H1 (cell line): ENCODE measurements around the gene SS18. TPM values are rescaled to one million over a fixed set of nuclear protein-coding genes. Genes with fewer than 3 reads are reported as not detected.

Source experiments
- BRCA1 ChIP-seq: IDR thresholded peaks from 2 replicates; pipeline ENCODE4 v1.6.1; 2012; ENCODE audit warnings: low read depth, low read length, improper control_type of control experiment
- HDAC6 ChIP-seq: IDR thresholded peaks from one replicate; pipeline ENCODE4 v1.7.1; 2012; ENCODE audit warnings: low read depth, mild to moderate bottlenecking, inconsistent platforms, low read length, moderate library complexity
- polyA plus RNA-seq, 7 experiments: library from polyadenylated mRNA; depleted of rRNA in 3 of 7; stranded (reverse) in 5 of 7; unstranded in 2 of 7; fragments of >200 nt in 5 of 7; fragments of 200-250 nt in 2 of 7; gene quantifications; 1 replicate in 5 of 7; 2 replicates in 1 of 7; 4 replicates in 1 of 7; pipeline versions ENCODE4 v1.2.1 to v1.2.3, GENCODE V29; 2011 to 2013; ENCODE audit warnings: missing spikeins in 2 of 7, mixed read lengths in 2 of 7
- total RNA-seq: library from RNA; stranded (reverse); fragmentation: NEBNext Ultra II Directional; extraction: Animal tissue kit (Norgen Biotek cat#: 25700); gene quantifications from 2 replicates; pipeline ENCODE4 v1.2.1, GENCODE V29; 2021
- TF ChIP-seq, protein P1 (sequence below): fragments of 300-600 bp; sonication (generic); IDR thresholded peaks from 2 replicates; pipeline ENCODE4 v1.7.1; 2012; ENCODE audit warnings: low read length, moderate library complexity, mild to moderate bottlenecking, inconsistent platforms; ENCODE audit not compliant: insufficient replicate concordance

SS18 gene
- total and polyA plus RNA-seq, 2 of the 8 experiments (the other 6 are each of a cell fraction or from before 2014, with no cell fraction given) = 83.5 to 106 TPM

DNA sequence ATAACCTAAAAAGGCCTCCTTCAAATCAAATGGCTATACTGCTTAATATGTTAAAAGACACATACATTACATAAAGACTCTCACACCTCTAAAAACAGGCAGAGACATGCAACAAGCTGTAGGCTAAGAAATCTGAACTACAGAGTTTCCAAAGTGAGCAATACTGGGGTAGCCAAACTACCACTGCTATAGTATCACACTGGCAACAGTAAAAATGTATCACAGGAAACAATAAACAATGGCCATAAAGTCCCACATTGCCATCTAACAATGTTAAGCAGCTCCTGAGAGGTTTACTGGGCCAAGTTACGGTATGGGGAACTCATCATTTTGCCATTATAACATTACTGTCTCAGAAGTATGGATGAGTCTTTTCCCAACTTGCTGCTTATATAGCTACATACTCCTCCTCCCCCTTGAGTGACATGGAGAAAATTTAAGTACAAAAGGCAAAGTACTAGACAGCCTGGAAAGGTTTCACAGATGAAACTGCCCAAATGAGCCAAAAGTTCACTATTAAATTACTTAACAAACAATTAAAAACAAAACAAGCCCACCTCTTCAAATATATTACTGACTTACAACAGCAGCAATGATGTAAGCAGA, 50.3 kb downstream of the SS18 start (continued):
- TF ChIP-seq, protein P1, sequence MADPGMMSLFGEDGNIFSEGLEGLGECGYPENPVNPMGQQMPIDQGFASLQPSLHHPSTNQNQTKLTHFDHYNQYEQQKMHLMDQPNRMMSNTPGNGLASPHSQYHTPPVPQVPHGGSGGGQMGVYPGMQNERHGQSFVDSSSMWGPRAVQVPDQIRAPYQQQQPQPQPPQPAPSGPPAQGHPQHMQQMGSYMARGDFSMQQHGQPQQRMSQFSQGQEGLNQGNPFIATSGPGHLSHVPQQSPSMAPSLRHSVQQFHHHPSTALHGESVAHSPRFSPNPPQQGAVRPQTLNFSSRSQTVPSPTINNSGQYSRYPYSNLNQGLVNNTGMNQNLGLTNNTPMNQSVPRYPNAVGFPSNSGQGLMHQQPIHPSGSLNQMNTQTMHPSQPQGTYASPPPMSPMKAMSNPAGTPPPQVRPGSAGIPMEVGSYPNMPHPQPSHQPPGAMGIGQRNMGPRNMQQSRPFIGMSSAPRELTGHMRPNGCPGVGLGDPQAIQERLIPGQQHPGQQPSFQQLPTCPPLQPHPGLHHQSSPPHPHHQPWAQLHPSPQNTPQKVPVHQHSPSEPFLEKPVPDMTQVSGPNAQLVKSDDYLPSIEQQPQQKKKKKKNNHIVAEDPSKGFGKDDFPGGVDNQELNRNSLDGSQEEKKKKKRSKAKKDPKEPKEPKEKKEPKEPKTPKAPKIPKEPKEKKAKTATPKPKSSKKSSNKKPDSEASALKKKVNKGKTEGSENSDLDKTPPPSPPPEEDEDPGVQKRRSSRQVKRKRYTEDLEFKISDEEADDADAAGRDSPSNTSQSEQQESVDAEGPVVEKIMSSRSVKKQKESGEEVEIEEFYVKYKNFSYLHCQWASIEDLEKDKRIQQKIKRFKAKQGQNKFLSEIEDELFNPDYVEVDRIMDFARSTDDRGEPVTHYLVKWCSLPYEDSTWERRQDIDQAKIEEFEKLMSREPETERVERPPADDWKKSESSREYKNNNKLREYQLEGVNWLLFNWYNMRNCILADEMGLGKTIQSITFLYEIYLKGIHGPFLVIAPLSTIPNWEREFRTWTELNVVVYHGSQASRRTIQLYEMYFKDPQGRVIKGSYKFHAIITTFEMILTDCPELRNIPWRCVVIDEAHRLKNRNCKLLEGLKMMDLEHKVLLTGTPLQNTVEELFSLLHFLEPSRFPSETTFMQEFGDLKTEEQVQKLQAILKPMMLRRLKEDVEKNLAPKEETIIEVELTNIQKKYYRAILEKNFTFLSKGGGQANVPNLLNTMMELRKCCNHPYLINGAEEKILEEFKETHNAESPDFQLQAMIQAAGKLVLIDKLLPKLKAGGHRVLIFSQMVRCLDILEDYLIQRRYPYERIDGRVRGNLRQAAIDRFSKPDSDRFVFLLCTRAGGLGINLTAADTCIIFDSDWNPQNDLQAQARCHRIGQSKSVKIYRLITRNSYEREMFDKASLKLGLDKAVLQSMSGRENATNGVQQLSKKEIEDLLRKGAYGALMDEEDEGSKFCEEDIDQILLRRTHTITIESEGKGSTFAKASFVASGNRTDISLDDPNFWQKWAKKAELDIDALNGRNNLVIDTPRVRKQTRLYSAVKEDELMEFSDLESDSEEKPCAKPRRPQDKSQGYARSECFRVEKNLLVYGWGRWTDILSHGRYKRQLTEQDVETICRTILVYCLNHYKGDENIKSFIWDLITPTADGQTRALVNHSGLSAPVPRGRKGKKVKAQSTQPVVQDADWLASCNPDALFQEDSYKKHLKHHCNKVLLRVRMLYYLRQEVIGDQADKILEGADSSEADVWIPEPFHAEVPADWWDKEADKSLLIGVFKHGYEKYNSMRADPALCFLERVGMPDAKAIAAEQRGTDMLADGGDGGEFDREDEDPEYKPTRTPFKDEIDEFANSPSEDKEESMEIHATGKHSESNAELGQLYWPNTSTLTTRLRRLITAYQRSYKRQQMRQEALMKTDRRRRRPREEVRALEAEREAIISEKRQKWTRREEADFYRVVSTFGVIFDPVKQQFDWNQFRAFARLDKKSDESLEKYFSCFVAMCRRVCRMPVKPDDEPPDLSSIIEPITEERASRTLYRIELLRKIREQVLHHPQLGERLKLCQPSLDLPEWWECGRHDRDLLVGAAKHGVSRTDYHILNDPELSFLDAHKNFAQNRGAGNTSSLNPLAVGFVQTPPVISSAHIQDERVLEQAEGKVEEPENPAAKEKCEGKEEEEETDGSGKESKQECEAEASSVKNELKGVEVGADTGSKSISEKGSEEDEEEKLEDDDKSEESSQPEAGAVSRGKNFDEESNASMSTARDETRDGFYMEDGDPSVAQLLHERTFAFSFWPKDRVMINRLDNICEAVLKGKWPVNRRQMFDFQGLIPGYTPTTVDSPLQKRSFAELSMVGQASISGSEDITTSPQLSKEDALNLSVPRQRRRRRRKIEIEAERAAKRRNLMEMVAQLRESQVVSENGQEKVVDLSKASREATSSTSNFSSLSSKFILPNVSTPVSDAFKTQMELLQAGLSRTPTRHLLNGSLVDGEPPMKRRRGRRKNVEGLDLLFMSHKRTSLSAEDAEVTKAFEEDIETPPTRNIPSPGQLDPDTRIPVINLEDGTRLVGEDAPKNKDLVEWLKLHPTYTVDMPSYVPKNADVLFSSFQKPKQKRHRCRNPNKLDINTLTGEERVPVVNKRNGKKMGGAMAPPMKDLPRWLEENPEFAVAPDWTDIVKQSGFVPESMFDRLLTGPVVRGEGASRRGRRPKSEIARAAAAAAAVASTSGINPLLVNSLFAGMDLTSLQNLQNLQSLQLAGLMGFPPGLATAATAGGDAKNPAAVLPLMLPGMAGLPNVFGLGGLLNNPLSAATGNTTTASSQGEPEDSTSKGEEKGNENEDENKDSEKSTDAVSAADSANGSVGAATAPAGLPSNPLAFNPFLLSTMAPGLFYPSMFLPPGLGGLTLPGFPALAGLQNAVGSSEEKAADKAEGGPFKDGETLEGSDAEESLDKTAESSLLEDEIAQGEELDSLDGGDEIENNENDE = no peak
- TF ChIP-seq HDAC6 (no peak), BRCA1 (no peak)
